Measurements from ENCODE around the gene TRIM63.

Gene TRIM63

GRCh38 chr1:26032656-26033357, 34.6 kb downstream of the TRIM63 start:
- no peak for ATAC-seq
- TF ChIP-seq TCF4 (CRISPR knock-in tag; IDR thresholded peaks at IDR 0.05; ENCODE audit: borderline replicate concordance), result no peak
- TF ChIP-seq ISL1 (CRISPR knock-in tag; IDR thresholded peaks at IDR 0.05), result no peak

GRCh38 chr1:26031611-26032220, 35.7 kb downstream of the TRIM63 start:
- no peak for ATAC-seq
- no peak for TF ChIP-seq GLIS3 (CRISPR knock-in tag; IDR thresholded peaks at IDR 0.05)
- TF ChIP-seq ZNF70 (CRISPR knock-in tag; IDR thresholded peaks at IDR 0.05), result no peak
- no peak for TF ChIP-seq CSRNP3 (CRISPR knock-in tag; IDR thresholded peaks at IDR 0.05)
- TF ChIP-seq RARB (CRISPR knock-in tag; IDR thresholded peaks at IDR 0.05), result no peak
- TF ChIP-seq, protein P1, sequence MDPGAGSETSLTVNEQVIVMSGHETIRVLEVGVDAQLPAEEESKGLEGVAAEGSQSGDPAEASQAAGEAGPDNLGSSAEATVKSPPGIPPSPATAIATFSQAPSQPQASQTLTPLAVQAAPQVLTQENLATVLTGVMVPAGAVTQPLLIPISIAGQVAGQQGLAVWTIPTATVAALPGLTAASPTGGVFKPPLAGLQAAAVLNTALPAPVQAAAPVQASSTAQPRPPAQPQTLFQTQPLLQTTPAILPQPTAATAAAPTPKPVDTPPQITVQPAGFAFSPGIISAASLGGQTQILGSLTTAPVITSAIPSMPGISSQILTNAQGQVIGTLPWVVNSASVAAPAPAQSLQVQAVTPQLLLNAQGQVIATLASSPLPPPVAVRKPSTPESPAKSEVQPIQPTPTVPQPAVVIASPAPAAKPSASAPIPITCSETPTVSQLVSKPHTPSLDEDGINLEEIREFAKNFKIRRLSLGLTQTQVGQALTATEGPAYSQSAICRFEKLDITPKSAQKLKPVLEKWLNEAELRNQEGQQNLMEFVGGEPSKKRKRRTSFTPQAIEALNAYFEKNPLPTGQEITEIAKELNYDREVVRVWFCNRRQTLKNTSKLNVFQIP (CRISPR knock-in tag; IDR thresholded peaks at IDR 0.05; ENCODE audit: borderline replicate concordance, low read depth), result no peak
- TF ChIP-seq PATZ1 (CRISPR knock-in tag; IDR thresholded peaks at IDR 0.05; ENCODE audit: borderline replicate concordance), result no peak
- no peak for TF ChIP-seq TCF4 (CRISPR knock-in tag; IDR thresholded peaks at IDR 0.05; ENCODE audit: borderline replicate concordance)
- TF ChIP-seq TSHZ2 (CRISPR knock-in tag; IDR thresholded peaks at IDR 0.05), result no peak
- TF ChIP-seq, protein P2, sequence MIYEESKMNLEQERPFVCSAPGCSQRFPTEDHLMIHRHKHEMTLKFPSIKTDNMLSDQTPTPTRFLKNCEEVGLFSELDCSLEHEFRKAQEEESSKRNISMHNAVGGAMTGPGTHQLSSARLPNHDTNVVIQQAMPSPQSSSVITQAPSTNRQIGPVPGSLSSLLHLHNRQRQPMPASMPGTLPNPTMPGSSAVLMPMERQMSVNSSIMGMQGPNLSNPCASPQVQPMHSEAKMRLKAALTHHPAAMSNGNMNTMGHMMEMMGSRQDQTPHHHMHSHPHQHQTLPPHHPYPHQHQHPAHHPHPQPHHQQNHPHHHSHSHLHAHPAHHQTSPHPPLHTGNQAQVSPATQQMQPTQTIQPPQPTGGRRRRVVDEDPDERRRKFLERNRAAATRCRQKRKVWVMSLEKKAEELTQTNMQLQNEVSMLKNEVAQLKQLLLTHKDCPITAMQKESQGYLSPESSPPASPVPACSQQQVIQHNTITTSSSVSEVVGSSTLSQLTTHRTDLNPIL (CRISPR knock-in tag; IDR thresholded peaks at IDR 0.05; ENCODE audit: low read depth), result no peak
- no peak for TF ChIP-seq TOX (CRISPR knock-in tag; IDR thresholded peaks at IDR 0.05; ENCODE audit: borderline replicate concordance)
- no peak for TF ChIP-seq ESRRG (CRISPR knock-in tag; IDR thresholded peaks at IDR 0.05)
- no peak for TF ChIP-seq SNAI2 (CRISPR knock-in tag; IDR thresholded peaks at IDR 0.05)
- no peak for TF ChIP-seq ZFP30 (CRISPR knock-in tag; IDR thresholded peaks at IDR 0.05)
- no peak for TF ChIP-seq ZNF8 (CRISPR knock-in tag; IDR thresholded peaks at IDR 0.05)
- no peak for TF ChIP-seq ZC3H10 (CRISPR knock-in tag; IDR thresholded peaks at IDR 0.05)
- no peak for TF ChIP-seq BACH2 (CRISPR knock-in tag; IDR thresholded peaks at IDR 0.05; ENCODE audit: borderline replicate concordance)

- TF ChIP-seq, protein P1 (CRISPR knock-in tag; IDR thresholded peaks at IDR 0.05; ENCODE audit: borderline replicate concordance, low read depth), result no peak
- TF ChIP-seq ZFP30 (CRISPR knock-in tag; IDR thresholded peaks at IDR 0.05) (no peak), OSR1 (CRISPR knock-in tag; IDR thresholded peaks at IDR 0.05) (no peak), ZFP3 (CRISPR knock-in tag; IDR thresholded peaks at IDR 0.05) (no peak), SNAI2 (CRISPR knock-in tag; IDR thresholded peaks at IDR 0.05) (no peak), TCF4 (CRISPR knock-in tag; IDR thresholded peaks at IDR 0.05; ENCODE audit: borderline replicate concordance) (no peak), ZNF70 (CRISPR knock-in tag; IDR thresholded peaks at IDR 0.05) (no peak), TOX (CRISPR knock-in tag; IDR thresholded peaks at IDR 0.05; ENCODE audit: borderline replicate concordance) (no peak), RARB (CRISPR knock-in tag; IDR thresholded peaks at IDR 0.05) (no peak), ARNTL (CRISPR knock-in tag; IDR thresholded peaks at IDR 0.05; ENCODE audit: borderline replicate concordance, low read depth) (no peak)
- TF ChIP-seq, protein P2 (CRISPR knock-in tag; IDR thresholded peaks at IDR 0.05; ENCODE audit: low read depth), result no peak
- no peak for ATAC-seq
Measured at GRCh38 chr1:26031196-26031595, 36.2 kb downstream of the TRIM63 start.

Measured in SK-N-SH treated with all-trans-retinoic acid at 6 μM for 48 hours (cell line).